Muscle of arm (tissue), 12 donors: ENCODE results near the gene TMEM50B. TPM values are rescaled to one million over a fixed set of nuclear protein-coding genes. Genes with fewer than 3 reads are reported as not detected.
"Not testable (repeated sequence)": the region's sequence is repeated elsewhere in the genome, so short reads cannot be mapped to it uniquely, and the experiment has no call there.

ENCODE experiments used
- DNase-seq: peaks from one replicate; pipeline ENCODE4 v3.0.0-alpha.2; 2013
- polyA plus RNA-seq, 12 donors: library from polyadenylated mRNA; unstranded; fragments of 120-200 nt; gene quantifications; one replicate each; pipeline ENCODE4 v1.2.1, GENCODE V29; 2013; ENCODE audit not compliant: insufficient read length in 12 of 12

The TMEM50B gene
- polyA plus RNA-seq, 12 donors, result 20.0 to 49.1 (median 25.4) TPM; not detected in 1

DNA sequence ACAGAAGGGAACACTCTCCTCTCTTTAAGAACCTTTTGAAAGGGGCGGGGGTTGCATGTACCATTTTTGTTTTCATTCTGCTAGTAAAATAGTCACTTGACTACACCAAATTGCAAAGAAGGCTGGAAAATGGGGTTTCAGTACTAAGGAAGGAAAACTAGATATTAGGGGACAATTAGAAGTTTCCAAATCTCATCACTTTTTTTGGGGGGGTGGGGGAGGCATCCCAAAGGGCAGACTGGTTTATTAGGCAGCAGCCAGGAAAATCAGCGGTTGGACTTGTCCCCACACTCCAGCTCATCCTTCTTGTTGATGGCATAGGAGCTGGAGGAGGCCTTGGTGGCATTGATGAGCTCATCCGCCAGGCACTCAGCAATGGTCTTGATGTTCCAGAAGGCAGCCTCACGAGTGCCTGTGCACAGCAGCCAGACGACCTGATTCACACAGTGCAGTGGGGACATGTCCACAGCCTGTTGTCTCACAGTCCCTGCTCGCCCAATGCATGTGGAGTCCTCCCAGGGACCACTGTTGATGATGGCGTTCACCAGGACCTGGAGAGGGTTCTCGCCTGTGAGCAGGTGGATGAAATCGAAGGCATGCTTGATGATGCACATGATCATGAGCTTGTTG lies 1.7 kb upstream of the TMEM50B start:
- no peak for DNase-seq

DNA sequence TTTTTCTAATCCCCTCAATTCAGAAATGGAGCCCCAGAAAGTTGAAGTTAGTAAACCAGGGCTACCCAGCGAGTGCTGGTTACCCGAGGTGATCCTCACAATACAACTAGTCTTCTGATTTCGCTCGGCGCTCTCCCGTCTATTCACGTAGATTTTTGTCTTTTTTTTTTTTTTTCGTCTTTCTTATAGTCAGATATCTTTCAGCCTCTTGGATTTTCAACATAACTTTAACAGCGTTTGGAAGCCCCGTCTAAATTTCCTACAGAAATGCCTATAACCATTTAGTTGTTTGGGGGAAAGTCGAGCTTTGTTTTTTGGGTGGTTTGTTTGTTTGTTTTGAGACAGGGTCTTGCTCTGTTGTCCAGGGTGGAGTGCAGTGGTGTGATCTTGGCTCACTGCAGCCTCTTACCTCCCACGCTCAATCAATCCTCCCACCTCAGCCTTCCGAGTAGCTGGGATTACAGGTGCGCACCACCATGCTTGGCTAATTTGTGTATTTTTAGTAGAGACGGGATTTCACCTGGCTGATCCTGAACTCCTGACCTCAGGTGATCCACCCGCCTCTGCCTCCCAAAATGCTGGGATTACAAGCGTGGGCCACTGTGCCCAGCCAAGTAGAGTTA lies 818 bp upstream of the TMEM50B start:
- DNase-seq, result no peak

DNA sequence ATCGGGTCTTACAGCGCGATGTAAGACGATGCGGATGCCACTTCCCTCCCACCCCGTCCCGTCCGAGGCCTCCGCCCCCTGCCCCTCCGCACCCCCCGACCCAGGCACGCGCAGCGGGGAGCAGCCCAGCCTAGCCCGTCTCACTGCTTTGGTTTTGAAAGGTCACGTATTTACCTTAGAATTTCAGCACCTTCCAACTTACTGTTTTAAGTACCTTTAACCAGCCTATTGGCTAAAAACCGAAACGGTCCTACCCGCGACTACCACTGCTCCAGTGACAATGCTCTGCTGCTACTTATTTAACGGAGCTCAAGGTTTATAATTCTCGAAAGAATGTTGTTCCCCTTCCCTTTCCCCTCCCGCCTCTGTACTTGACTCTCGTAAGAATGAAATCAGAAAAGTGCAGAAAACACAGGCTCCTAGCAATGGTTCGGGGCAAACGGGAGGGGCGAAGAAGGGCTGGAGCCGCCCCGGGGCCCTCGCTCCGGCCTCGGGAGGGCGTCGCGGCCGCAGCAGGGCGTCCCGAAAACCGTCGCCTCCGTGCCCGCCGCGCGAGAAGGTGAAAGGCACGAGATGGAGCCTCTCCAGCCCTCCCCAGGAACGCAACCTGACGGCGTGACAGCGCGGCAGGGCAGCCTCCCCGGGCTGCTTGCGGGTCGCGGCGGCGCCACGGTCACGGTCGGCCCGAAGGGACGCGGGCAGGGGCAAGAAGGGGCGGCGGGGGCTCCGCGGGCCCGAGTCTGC lies 667 bp downstream of the TMEM50B start:
- DNase-seq, result peak; percentile 24

DNA sequence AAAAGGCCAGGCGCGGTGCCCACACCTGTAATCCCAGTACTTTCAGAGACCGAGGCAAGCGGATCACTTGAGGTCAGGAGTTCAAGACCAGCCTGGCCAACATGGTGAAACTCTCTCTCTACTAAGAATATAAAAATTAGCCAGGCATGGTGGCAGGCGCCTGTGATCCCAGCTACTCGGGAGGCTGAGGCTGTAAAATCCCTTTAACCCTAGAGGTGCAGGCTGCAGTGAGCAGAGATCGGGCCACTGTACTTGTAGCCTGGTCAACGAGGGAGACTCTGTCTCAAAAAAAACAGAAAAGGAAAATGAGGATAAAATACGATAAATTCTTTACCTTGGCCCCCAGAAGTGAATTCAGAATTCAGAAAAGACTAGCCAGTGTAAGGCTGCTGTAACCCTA lies 1.6 kb downstream of the TMEM50B start:
- no peak for DNase-seq

DNA sequence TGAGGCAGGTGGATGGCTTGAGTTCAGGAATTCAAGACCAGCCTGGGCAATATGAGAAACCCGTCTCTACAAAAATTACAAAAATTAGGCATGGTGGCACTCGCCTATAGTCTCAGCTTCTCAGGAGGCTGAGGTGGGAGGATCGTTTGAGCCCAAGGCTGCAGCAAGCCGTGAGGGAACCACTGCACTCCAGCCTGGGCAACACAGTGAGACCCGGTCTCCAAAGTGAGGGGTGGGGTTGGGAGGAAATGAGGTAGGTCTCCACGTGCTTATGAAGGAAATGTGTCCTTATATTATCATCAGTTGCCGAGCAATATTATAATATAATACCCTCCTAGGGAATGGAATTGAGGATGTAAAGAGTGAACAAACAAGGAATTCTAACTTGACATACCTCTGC lies 2.7 kb downstream of the TMEM50B start:
- DNase-seq, result no peak

DNA sequence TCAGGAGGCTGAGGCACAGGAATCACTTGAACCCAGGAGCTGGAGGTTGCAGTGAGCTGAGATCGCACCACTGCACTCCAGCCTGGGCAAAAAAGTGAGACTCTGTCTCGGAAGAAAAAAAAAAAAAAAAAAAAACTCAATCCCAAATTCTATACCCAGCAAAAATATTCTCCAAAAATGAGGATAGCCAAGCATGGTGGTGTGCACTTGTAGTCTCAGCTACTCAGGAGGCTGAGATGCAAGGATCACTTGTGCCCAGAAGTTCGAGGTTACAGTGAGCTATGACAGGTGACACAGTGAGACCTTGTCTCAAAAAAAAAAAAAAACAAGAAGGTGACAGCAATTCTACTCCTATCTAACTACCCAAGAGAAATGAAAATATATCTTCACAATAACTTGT lies 6.4 kb downstream of the TMEM50B start:
- no peak for DNase-seq

DNA sequence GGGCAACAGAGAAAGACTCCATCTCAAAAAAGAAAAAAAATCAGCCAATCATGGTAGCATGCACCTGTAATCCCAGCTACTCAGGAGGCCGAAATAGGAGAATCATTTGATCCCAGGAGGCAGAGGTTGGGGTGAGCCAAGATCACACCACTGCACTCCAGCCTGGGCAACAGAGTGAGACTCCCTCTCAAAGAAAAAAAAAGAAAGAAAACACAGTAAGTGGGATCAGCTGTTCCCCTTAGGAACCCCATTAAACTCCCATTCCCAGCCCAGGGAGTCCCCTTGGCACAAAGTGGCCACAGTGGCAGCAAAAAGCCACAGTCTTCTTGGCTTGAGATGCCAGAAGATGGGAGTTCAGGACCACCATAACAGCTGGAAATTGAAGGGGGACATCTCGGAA lies 9.1 kb downstream of the TMEM50B start:
- no peak for DNase-seq

DNA sequence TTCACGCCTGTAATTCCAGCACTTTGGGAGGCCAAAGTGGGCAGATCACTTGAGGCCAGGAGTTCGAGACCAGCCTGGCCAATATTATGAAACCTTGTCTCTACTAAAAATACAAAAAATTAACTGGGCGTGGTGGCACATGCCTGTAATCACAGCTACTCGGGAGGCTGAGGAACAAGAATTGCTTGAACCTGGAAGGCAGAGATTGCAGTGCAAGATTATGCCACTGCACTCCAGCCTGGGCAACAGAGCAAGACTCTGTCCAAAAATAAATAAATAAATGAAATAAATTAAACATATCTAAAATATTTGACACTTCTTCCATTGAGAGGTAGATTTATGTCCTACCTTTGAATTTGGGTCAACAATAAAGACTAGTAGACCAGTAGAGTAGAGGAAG lies 10.6 kb downstream of the TMEM50B start:
- not testable (repeated sequence) for DNase-seq

DNA sequence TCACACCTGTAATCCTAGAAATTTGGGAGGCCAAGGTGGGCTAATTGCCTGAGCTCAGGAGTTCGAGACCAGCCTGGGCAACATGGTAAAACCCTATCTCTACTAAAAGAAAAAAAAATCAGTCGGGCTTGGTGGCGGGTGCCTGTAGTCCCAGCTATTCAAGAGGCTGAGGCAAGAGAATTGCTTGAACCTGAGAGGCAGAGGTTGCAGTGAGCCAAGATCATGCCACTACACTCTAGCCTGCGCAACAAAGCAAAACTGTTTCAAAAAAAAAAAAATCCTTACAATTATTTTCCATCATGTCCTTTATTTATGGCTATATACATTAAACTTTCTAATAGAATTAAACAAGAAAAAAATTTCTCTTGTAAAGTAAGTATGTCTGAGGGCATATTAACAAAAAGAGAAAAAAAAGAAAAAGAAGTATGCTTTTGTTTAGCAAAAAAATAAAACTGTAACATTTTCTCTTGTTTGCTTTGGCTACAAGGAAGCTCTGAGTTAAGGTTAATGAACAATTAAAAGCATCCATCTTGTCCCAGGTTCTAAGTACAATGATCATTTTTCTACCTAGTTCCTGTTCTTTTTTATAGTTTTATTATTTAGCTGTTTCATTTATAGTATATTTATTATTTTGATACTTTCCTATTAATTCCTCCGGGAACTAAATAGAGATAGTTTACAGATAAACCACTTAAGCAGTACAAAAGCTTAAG lies 18.1 kb downstream of the TMEM50B start:
- DNase-seq, result no peak

DNA sequence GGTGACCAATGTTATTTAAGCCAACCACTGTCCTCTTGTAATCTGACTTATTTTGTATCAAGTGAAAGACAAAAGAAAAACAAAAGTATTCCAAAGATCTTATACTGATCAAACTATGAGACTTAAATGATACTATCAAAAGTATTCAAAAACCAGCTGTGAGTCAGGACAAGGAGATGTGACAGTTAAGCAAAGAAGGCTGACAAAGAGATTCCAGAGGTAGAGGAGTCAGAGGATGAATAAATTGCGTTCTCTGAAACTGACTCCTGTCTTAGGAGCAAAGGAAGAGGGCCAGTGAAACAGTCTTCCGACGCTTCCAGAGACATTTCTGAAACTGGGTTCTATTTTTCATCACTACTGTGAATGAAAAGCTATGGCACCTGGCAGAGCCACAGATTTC lies 20.9 kb downstream of the TMEM50B start:
- no peak for DNase-seq

DNA sequence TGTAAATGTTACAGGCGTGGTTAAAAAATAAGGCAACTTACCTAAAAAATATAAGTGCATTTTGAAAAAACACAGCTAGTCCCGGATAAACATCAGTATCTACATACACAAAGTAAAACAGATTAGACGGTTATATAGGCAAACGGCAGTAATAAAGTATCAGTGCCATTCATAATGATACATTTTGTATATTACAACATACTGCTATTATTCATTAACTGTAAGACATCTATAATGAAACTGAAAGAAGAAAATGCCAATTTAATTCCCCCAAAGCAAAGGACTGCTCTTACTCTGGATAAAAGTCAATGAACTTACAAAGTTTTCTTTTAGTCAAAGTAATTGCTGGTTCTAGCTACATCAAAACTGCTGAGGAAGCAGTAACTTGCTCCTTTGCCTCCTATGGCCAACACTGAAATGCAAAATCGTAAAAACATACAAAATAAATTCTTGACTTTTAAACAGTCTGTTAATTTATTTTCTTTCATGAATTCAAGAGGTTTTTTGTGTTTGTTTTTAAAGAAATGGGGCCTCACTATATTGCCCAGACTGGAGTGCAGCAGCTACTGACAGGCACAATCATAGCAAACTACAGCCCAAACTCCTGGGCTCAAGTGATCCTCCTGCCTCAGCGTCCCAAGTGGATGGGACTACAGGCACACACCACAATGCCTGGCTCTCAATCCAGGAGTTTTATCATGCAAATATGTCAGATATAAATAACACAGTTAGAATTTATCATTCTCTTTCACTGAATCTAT lies 23.9 kb downstream of the TMEM50B start:
- no peak for DNase-seq

DNA sequence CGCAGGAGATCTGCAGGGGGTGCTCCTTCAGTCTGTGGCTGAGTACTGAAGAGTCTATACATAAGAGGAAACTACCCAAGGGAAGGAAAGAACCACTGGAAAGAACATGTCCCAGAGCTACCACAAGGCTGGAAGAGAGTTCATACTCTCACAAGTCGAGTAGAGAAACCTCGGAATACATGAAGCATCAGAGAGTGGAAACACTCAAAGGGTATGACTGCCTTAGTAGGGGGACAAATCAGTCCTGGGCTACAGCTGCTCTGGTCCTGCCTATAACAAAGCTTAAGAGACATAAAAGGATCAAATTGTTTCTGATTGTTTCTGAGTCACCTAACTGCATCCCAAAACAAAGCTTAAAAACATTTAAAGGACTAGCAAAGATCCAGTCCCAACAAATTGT lies 27.4 kb downstream of the TMEM50B start:
- DNase-seq, result no peak

DNA sequence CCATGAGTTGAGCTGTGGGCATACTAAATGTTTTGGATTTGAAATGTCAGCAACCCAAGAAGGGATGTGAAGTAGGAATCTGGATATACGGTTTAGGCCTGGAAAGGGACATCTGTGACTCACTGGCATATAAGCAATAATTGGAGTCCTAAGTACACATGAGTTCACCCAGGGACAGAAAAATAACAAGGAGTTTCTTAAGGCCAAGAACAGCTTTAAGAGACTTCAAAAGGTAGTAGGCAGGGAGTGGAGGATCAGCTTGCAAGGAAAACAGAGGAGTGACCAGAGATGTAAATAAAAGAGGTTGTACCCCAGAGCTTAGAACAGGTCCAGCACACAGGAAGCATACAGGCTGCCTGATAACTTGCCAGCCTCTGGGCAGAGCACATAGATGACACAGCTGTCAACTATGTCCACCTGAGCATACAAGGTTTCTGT lies 28.1 kb downstream of the TMEM50B start:
- DNase-seq, result no peak

DNA sequence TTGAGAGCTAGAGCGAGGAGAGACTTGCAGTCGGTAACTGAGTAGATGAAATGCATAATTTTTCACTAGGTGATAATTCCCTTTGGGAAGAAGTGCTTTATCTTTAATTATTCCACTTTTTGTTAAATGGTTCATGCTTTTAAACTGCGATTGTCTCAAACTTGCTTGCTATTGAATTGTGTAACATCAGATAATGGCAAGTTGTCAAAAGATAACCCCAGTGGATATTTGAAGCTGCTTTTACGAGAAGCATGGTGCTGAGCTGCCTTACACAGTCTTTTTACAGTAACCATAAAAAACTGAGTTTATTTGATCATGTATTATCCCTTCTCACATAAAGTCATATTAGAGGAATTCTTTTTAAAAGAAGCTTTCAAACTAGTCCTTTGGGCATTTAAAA lies 30.2 kb downstream of the TMEM50B start:
- DNase-seq, result no peak

DNA sequence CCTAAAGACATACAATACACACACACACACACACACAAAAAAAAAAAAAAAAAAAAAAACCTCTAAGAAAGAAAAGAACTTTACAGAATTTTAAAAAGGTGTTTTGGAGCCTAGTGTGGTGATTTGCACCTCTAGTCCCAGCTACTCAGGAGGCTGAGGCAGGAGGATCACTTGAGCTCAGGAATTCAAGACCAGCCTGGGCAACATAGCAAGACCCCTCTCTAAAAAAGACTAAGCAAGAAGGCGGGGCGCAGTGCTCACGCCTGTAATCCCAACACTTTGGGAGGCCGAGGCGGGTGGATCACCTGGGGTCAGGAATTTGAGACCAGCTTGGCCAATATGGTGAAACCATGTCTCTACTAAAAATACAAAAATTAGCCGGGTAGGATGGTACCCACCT lies 33.2 kb downstream of the TMEM50B start:
- not testable (repeated sequence) for DNase-seq

DNA sequence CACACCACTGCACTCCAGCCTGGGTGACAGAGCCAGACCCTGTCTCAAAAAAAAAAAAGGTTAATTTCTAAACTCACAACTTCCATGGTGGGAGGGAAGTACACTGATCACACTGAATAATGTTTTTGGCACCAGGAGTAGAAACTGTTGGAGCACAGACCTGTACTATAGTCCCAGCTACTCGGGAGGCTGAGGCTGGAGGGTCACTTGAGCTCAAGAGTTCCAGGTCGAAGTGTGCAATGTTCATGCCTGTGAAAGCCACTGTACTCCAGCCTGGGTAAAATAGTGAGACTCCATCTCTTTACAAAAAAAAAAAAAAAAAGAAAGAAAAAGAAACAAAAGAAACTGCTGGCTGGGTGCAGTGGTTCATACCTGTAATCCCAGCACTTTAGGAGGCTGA lies 35.3 kb downstream of the TMEM50B start:
- no peak for DNase-seq

DNA sequence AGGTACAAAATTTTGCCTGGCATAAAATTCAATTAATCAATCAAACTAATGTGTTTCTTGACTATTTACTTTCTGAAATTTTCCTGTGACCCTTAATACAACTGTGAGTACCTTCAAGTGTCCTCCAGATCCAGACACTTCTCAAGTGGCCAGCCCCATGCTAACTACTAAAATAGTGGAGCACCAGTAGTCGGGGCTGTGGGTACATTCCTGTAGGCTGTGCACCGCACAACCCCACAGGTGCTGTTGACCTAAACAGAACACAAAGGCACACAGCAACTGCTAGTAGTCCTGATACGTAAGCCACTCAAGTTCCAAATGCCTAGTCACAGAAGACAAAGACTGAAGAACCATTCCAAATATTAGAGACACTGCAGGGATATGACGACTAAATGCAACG lies 36.6 kb downstream of the TMEM50B start:
- no peak for DNase-seq

DNA sequence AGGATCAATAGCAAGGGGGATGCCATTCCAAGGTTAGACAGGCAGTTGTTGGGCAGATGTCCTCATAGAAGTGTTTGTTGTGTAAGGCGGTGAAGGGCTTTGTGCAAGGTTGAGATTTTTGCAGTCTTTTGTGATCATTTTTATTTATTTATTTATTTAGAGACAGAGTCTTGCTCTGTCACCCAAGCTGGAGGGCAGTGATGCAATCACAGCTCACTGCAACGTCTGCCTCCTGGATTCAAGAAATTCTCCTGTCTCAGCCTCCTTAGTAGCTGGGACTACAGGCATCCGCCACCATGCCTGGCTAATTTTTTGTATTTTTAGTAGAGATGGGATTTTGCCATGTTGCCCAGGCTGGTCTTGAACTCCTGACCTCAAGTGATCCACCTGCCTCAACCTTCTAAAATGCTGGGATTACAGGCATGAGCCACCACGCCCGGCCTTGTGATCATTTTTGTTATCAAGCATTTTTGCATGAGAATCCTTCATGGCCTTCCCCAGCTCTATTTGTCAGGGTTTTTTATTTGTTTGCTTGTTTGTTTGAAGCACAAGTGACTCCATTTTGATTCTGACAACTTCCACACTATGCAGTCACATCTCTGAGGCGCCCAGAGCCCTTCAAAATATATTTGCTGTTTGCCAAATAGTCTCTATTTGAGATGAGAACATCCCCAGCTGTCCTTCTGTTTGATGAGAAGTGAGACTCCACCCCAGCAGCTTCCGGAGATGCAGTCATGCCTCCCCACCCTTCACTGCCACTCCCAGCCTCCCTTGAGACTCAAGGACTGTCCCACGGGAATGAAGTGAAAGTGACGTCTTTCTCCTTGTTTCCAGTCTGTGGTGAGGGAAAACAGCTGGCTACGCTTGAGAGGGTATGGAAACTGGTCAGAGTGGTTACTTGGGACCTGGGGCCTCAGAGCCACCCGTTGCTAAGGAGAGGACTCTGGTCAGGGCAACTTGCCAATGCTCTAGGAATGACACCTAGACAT lies 38.0 kb downstream of the TMEM50B start:
- no peak for DNase-seq

DNA sequence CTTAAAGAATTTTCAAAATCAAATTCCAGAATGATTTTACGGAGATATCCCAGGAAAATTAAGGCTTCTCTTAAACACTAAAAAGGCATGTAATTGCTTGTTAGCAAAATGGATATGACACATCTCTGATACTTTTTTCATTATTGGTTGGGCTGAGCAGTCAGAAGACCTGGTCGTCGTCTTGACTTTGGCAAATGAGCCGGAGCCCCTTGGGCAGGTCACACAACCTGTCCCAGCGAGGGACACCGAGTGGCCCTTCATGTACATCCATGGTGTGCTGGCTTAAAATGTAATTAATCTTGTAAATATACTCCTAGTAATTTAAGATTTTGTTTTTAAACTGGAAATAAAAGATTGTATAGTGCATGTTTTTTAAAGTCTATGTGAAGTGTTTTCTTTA lies 42.6 kb downstream of the TMEM50B start:
- DNase-seq, result no peak

DNA sequence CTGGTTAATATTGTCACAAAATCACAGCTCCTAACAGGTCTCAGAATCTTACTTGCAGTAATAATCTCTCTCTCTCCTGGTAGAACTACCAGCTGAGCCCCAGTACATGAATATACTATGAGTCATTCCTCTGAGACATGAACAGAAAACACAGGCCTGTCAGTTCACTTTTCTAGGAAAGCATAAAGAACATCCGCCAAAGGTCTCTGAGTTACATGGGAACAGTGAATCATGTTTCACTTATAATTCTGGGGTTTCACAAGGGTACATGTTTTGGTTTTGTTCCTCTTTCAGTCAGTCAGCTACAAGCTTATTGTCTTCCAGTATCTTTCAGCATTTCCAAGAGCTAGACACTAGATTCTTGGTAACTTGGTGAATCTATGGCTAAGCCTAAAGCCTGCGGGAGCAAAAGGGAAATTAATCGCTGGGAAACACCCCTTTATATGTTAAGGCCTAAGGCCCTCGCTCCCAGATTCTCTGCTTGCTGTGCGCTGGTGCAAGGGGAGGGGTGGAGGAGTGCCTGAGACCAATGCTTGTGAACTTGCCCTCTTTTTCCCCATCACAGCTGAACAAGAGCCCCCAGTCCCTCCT lies 44.9 kb downstream of the TMEM50B start:
- no peak for DNase-seq
